Neuron (in vitro differentiated cells): ENCODE measurements around the gene CEP250.

ENCODE experiments used
- H2AFZ ChIP-seq: one replicate; pipeline ENCODE4 v1.6.1; 2013; ENCODE audit warnings: low read depth, mild to moderate bottlenecking, inconsistent platforms, low read length, moderate library complexity
- H3K27me3 ChIP-seq: one replicate; pipeline ENCODE4 v1.6.1; 2013; ENCODE audit warnings: low read length; ENCODE audit not compliant: insufficient read depth
- H3K36me3 ChIP-seq: one replicate; pipeline ENCODE4 v1.6.1; 2013; ENCODE audit warnings: low read length; ENCODE audit not compliant: insufficient read depth
- H3K4me1 ChIP-seq: one replicate; pipeline ENCODE4 v1.6.1; 2013; ENCODE audit warnings: low read length; ENCODE audit not compliant: insufficient read depth
- H3K4me3 ChIP-seq: 2 replicates; pipeline ENCODE4 v1.5.1; 2013; ENCODE audit warnings: mild to moderate bottlenecking, low read length, moderate library complexity
- H3K9me3 ChIP-seq: one replicate; pipeline ENCODE4 v1.6.1; 2013; ENCODE audit warnings: low read length

The CEP250 gene

GRCh38 chr20:35489717-35490116 is 34.3 kb downstream of the CEP250 start:
- H3K4me3 ChIP-seq, result no peak overlapping the region
- peaks cover 71% of the 10 kb centered on the region for H3K36me3 ChIP-seq
- H3K4me1 ChIP-seq, result no peaks in the 10 kb centered on the region
- no peaks in the 10 kb centered on the region for H3K9me3 ChIP-seq
- no peak overlapping the region for H2AFZ ChIP-seq
- H3K27me3 ChIP-seq, result no peaks in the 10 kb centered on the region

GRCh38 chr20:35490736-35491181 is 35.4 kb downstream of the CEP250 start:
- Histone ChIP-seq H3K4me1 (no peaks in the 10 kb centered on the region), H3K36me3 (peaks cover 77% of the 10 kb centered on the region), H3K27me3 (no peaks in the 10 kb centered on the region), H3K9me3 (no peaks in the 10 kb centered on the region), H2AFZ (no peak overlapping the region), H3K4me3 (no peak overlapping the region)

GRCh38 chr20:35491823-35492222 is 36.4 kb downstream of the CEP250 start:
- Histone ChIP-seq H3K4me3 (no peak overlapping the region), H3K9me3 (no peaks in the 10 kb centered on the region), H3K27me3 (no peaks in the 10 kb centered on the region), H3K4me1 (no peaks in the 10 kb centered on the region), H2AFZ (no peak overlapping the region), H3K36me3 (peaks cover 83% of the 10 kb centered on the region)

- Histone ChIP-seq H3K4me1 (no peaks in the 10 kb centered on the region), H3K36me3 (peaks cover 86% of the 10 kb centered on the region), H3K9me3 (no peaks in the 10 kb centered on the region), H2AFZ (no peak overlapping the region), H3K27me3 (no peaks in the 10 kb centered on the region), H3K4me3 (no peak overlapping the region)
Measured at GRCh38 chr20:35492352-35492751, 37.0 kb downstream of the CEP250 start.

- H3K27me3 ChIP-seq, result no peaks in the 10 kb centered on the region
Measured at GRCh38 chr20:35496481-35496880, 41.1 kb downstream of the CEP250 start.

GRCh38 chr20:35497320-35497719 is 41.9 kb downstream of the CEP250 start:
- Histone ChIP-seq H3K36me3 (peaks cover 96% of the 10 kb centered on the region), H3K27me3 (no peaks in the 10 kb centered on the region), H3K4me1 (no peaks in the 10 kb centered on the region), H3K9me3 (no peaks in the 10 kb centered on the region), H3K4me3 (no peak overlapping the region), H2AFZ (no peak overlapping the region)

More at GRCh38 chr20:35496481-35496880, 41.1 kb downstream of the CEP250 start:
- H2AFZ ChIP-seq, result no peak overlapping the region
- no peak overlapping the region for H3K4me3 ChIP-seq
- no peaks in the 10 kb centered on the region for H3K9me3 ChIP-seq
- H3K36me3 ChIP-seq, result peaks cover 96% of the 10 kb centered on the region
- H3K4me1 ChIP-seq, result no peaks in the 10 kb centered on the region

- no peaks in the 10 kb centered on the region for H3K4me1 ChIP-seq
- H2AFZ ChIP-seq, result no peak overlapping the region
- H3K27me3 ChIP-seq, result no peaks in the 10 kb centered on the region
- H3K36me3 ChIP-seq, result peaks cover 96% of the 10 kb centered on the region
- no peaks in the 10 kb centered on the region for H3K9me3 ChIP-seq
- H3K4me3 ChIP-seq, result no peak overlapping the region
Measured at GRCh38 chr20:35497780-35498189, 42.4 kb downstream of the CEP250 start.

GRCh38 chr20:35499271-35499670 is 43.9 kb downstream of the CEP250 start:
- no peaks in the 10 kb centered on the region for H3K9me3 ChIP-seq
- no peaks in the 10 kb centered on the region for H3K27me3 ChIP-seq
- H3K4me1 ChIP-seq, result no peaks in the 10 kb centered on the region
- no peak overlapping the region for H3K4me3 ChIP-seq
- no peak overlapping the region for H2AFZ ChIP-seq
- H3K36me3 ChIP-seq, result peaks cover 97% of the 10 kb centered on the region

GRCh38 chr20:35502352-35502751 is 47.0 kb downstream of the CEP250 start:
- Histone ChIP-seq H3K4me1 (no peaks in the 10 kb centered on the region), H3K27me3 (no peaks in the 10 kb centered on the region), H3K4me3 (no peak overlapping the region), H3K9me3 (no peaks in the 10 kb centered on the region), H3K36me3 (peaks cover 90% of the 10 kb centered on the region), H2AFZ (no peak overlapping the region)

- H3K9me3 ChIP-seq, result no peaks in the 10 kb centered on the region
- H3K4me1 ChIP-seq, result no peaks in the 10 kb centered on the region
- no peak overlapping the region for H2AFZ ChIP-seq
- H3K4me3 ChIP-seq, result no peak overlapping the region
- peaks cover 89% of the 10 kb centered on the region for H3K36me3 ChIP-seq
- no peaks in the 10 kb centered on the region for H3K27me3 ChIP-seq
Measured at GRCh38 chr20:35503281-35503680, 47.9 kb downstream of the CEP250 start.

- Histone ChIP-seq H3K27me3 (no peaks in the 10 kb centered on the region), H3K4me3 (no peak overlapping the region), H2AFZ (no peak overlapping the region), H3K9me3 (no peaks in the 10 kb centered on the region), H3K4me1 (no peaks in the 10 kb centered on the region), H3K36me3 (peaks cover 87% of the 10 kb centered on the region)
Measured at GRCh38 chr20:35503841-35504561, 48.6 kb downstream of the CEP250 start.

- Histone ChIP-seq H3K9me3 (no peaks in the 10 kb centered on the region), H3K4me1 (no peaks in the 10 kb centered on the region), H2AFZ (no peak overlapping the region), H3K27me3 (no peaks in the 10 kb centered on the region), H3K4me3 (no peak overlapping the region), H3K36me3 (peaks cover 87% of the 10 kb centered on the region)
Measured at GRCh38 chr20:35504751-35505150, 49.4 kb downstream of the CEP250 start.

- H3K27me3 ChIP-seq, result no peaks in the 10 kb centered on the region
- no peak overlapping the region for H3K4me3 ChIP-seq
- no peaks in the 10 kb centered on the region for H3K4me1 ChIP-seq
- no peak overlapping the region for H2AFZ ChIP-seq
- peaks cover 86% of the 10 kb centered on the region for H3K36me3 ChIP-seq
- no peaks in the 10 kb centered on the region for H3K9me3 ChIP-seq
Measured at GRCh38 chr20:35506179-35506578, 50.8 kb downstream of the CEP250 start.
